Neural cell (in vitro differentiated cells): ENCODE results near the gene GTPBP1. TPM values are rescaled to one million over a fixed set of nuclear protein-coding genes. Genes with fewer than 3 reads are reported as not detected.

Source experiments
- H2AFZ ChIP-seq: fragments of 200-600, 300-800 bp; sonication (generic), shearing (Covaris generic); 2 replicates; pipeline ENCODE4 v1.6.0; 2014; ENCODE audit warnings: low read depth, mild to moderate bottlenecking, antibody characterized with exemption, low read length, moderate library complexity
- H3F3A ChIP-seq: fragments of 200-600 bp; shearing (Covaris generic); 2 replicates; pipeline ENCODE4 v1.6.1; 2016; ENCODE audit warnings: mild to moderate bottlenecking, moderate library complexity, mixed read lengths, antibody characterized with exemption, low read length; ENCODE audit not compliant: insufficient read depth, poor library complexity, severe bottlenecking
- H3K27ac ChIP-seq: fragments of 200-600, 300-800 bp; sonication (generic), shearing (Covaris generic); 2 replicates; pipeline ENCODE4 v1.5.1; 2014; ENCODE audit warnings: mild to moderate bottlenecking, low read length, moderate library complexity
- H3K27me3 ChIP-seq: fragments of 300-800, 200-600 bp; sonication (generic), shearing (Covaris generic); 2 replicates; pipeline ENCODE4 v1.6.0; 2014; ENCODE audit warnings: mild to moderate bottlenecking, low read depth, low read length, moderate library complexity; ENCODE audit not compliant: insufficient read depth
- H3K36me3 ChIP-seq: fragments of 300-800, 200-600 bp; sonication (generic), shearing (Covaris generic); 2 replicates; pipeline ENCODE4 v1.5.1; 2014; ENCODE audit warnings: mild to moderate bottlenecking, antibody characterized with exemption, low read length, moderate library complexity; ENCODE audit not compliant: insufficient read depth
- H3K4me2 ChIP-seq: fragments of 300-800, 200-600 bp; sonication (generic), shearing (Covaris generic); 2 replicates; pipeline ENCODE4 v1.6.0; 2014; ENCODE audit warnings: mild to moderate bottlenecking, low read length
- H3K4me3 ChIP-seq: fragments of 300-800, 200-600 bp; sonication (generic), shearing (Covaris generic); 2 replicates; pipeline ENCODE4 v1.5.1; 2014; ENCODE audit warnings: mild to moderate bottlenecking, low read length, moderate library complexity
- H3K79me2 ChIP-seq: fragments of 200-600 bp; shearing (Covaris generic); replicated peaks from 2 replicates; pipeline ENCODE4 v1.6.0; 2014; ENCODE audit warnings: mild to moderate bottlenecking, low read length, moderate library complexity; ENCODE audit not compliant: insufficient read depth
- H3K9ac ChIP-seq: fragments of 300-800, 200-600 bp; sonication (generic), shearing (Covaris generic); 2 replicates; pipeline ENCODE4 v1.6.1; 2016; ENCODE audit warnings: mild to moderate bottlenecking, low read length, mixed read lengths
- H3K9me2 ChIP-seq: fragments of 200-600 bp; shearing (Covaris generic); 2 replicates; pipeline ENCODE4 v1.6.1; 2016; ENCODE audit warnings: mild to moderate bottlenecking, low read length, mixed read lengths; ENCODE audit not compliant: insufficient read depth
- H3K9me3 ChIP-seq: fragments of 200-600, 300-800 bp; sonication (generic), shearing (Covaris generic); 2 replicates; pipeline ENCODE4 v1.6.1; 2016; ENCODE audit warnings: mild to moderate bottlenecking, mixed run types, low read length, moderate library complexity, mixed read lengths
- H4K20me1 ChIP-seq: fragments of 200-600 bp; shearing (Covaris generic); 2 replicates; pipeline ENCODE4 v1.6.1; 2016; ENCODE audit warnings: mild to moderate bottlenecking, mixed run types; ENCODE audit not compliant: insufficient read depth
- EP300 ChIP-seq: fragments of 450-650 bp; conservative IDR thresholded peaks from 2 replicates; pipeline ENCODE4 v1.6.1; 2014; ENCODE audit warnings: antibody characterized with exemption, mild to moderate bottlenecking, moderate library complexity; ENCODE audit not compliant: poor library complexity, severe bottlenecking
- EZH2 ChIP-seq: fragments of 200-600, 300-800 bp; shearing (Covaris generic), sonication (generic); IDR thresholded peaks from 2 replicates; pipeline ENCODE4 v1.6.1; 2014; ENCODE audit warnings: antibody characterized with exemption, low read length, borderline replicate concordance, mild to moderate bottlenecking; ENCODE audit not compliant: insufficient read depth, poor library complexity, severe bottlenecking
- MXI1 ChIP-seq: fragments of 450-650 bp; conservative IDR thresholded peaks from 2 replicates; pipeline ENCODE4 v1.6.1; 2014; ENCODE audit warnings: antibody characterized with exemption, mild to moderate bottlenecking; ENCODE audit not compliant: poor library complexity, severe bottlenecking
- POLR2AphosphoS5 ChIP-seq: IDR thresholded peaks from 2 replicates; pipeline ENCODE4 v1.6.1; 2012
- RAD21 ChIP-seq: fragments of 450-650 bp; conservative IDR thresholded peaks from 2 replicates; pipeline ENCODE4 v1.6.1; 2014; ENCODE audit warnings: antibody characterized with exemption, mild to moderate bottlenecking, moderate library complexity
- SMC3 ChIP-seq: fragments of 450-650 bp; conservative IDR thresholded peaks from 2 replicates; pipeline ENCODE4 v1.6.1; 2014; ENCODE audit warnings: antibody characterized with exemption, mild to moderate bottlenecking, moderate library complexity; ENCODE audit not compliant: poor library complexity
- TAF1 ChIP-seq: IDR thresholded peaks from 2 replicates; pipeline ENCODE4 v1.6.1; 2012; ENCODE audit warnings: low read depth
- polyA plus RNA-seq: library from polyadenylated mRNA; depleted of rRNA; stranded (reverse); fragments of >200 nt; gene quantifications from 2 replicates; pipeline ENCODE4 v1.2.3, GENCODE V29; 2014
- TF ChIP-seq, protein P1 (sequence below): IDR thresholded peaks from 2 replicates; pipeline ENCODE4 v1.6.1; 2012; ENCODE audit warnings: borderline replicate concordance
- TF ChIP-seq, protein P2 (sequence below): fragments of 450-650 bp; IDR thresholded peaks from 2 replicates; pipeline ENCODE4 v1.5.1; 2014; ENCODE audit warnings: antibody characterized with exemption, mild to moderate bottlenecking, moderate library complexity; ENCODE audit not compliant: poor library complexity, severe bottlenecking

Gene GTPBP1
- polyA plus RNA-seq, 1 donor from 2014 or later: 31.9 TPM

DNA sequence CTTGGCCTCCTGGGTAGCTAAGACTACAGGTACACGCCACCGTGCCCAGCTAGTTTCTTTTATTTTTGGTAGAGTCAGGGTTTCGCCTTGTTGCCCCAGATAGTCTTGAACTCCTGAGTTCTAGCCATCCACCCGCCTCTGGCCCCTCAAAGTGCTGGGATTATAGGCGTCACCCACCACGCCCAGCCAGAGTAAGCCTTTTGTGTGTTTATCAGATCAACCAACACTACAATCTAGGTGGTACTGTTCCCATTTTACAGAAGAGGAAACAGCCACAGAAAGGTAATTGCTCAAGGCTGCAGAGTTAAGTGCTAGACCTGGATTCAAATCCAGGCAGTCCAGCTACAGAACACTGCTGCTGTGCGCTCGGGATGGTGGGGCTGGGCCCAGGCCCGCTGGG, 20.8 kb upstream of the GTPBP1 start:
- Histone ChIP-seq H3K79me2 (peaks cover 21% of the 10 kb centered on the region), H3K27me3 (no peaks in the 10 kb centered on the region), H3F3A (no peaks in the 10 kb centered on the region), H3K27ac (no peak overlapping the region), H3K36me3 (no peaks in the 10 kb centered on the region), H4K20me1 (no peaks in the 10 kb centered on the region), H2AFZ (no peak overlapping the region), H3K9me2 (no peaks in the 10 kb centered on the region), H3K9ac (no peak overlapping the region), H3K9me3 (no peaks in the 10 kb centered on the region), H3K4me3 (no peak overlapping the region), H3K4me2 (no peak overlapping the region)
- TF ChIP-seq EP300 (no peak), EZH2 (no peak), TAF1 (no peak)
- TF ChIP-seq, protein P1, sequence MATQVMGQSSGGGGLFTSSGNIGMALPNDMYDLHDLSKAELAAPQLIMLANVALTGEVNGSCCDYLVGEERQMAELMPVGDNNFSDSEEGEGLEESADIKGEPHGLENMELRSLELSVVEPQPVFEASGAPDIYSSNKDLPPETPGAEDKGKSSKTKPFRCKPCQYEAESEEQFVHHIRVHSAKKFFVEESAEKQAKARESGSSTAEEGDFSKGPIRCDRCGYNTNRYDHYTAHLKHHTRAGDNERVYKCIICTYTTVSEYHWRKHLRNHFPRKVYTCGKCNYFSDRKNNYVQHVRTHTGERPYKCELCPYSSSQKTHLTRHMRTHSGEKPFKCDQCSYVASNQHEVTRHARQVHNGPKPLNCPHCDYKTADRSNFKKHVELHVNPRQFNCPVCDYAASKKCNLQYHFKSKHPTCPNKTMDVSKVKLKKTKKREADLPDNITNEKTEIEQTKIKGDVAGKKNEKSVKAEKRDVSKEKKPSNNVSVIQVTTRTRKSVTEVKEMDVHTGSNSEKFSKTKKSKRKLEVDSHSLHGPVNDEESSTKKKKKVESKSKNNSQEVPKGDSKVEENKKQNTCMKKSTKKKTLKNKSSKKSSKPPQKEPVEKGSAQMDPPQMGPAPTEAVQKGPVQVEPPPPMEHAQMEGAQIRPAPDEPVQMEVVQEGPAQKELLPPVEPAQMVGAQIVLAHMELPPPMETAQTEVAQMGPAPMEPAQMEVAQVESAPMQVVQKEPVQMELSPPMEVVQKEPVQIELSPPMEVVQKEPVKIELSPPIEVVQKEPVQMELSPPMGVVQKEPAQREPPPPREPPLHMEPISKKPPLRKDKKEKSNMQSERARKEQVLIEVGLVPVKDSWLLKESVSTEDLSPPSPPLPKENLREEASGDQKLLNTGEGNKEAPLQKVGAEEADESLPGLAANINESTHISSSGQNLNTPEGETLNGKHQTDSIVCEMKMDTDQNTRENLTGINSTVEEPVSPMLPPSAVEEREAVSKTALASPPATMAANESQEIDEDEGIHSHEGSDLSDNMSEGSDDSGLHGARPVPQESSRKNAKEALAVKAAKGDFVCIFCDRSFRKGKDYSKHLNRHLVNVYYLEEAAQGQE: no peak

DNA sequence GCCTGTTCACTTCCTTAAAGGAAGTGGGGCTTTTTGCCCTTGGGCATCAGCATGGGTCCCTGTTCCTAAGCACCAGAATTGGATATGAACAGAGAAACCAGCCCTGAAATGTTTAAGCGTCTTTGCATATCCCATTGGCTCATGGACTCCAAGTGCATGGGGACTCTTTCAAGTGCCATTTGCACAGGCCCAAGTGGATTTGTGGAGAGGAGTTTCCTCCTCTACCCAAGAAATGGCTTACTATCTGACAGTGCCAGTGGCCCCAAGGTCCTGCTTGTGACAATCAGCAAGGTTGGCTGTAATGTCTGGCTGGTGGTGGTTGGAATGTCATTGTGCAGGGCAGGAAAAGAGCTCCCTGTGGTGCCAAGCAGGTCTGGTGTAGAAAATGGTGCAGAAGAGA, 20.0 kb upstream of the GTPBP1 start:
- no peak overlapping the region for H3K9ac ChIP-seq
- peaks cover 16% of the 10 kb centered on the region for H3K79me2 ChIP-seq
- no peak overlapping the region for H2AFZ ChIP-seq
- no peaks in the 10 kb centered on the region for H4K20me1 ChIP-seq
- H3K27ac ChIP-seq: no peak overlapping the region
- H3K27me3 ChIP-seq: no peaks in the 10 kb centered on the region
- no peaks in the 10 kb centered on the region for H3F3A ChIP-seq
- H3K9me3 ChIP-seq: no peaks in the 10 kb centered on the region
- H3K36me3 ChIP-seq: no peaks in the 10 kb centered on the region
- TF ChIP-seq, protein P1: no peak
- TF ChIP-seq TAF1 (no peak), POLR2AphosphoS5 (no peak), RAD21 (no peak)
- H3K4me3 ChIP-seq: no peak overlapping the region
- H3K4me2 ChIP-seq: no peak overlapping the region
- no peaks in the 10 kb centered on the region for H3K9me2 ChIP-seq

DNA sequence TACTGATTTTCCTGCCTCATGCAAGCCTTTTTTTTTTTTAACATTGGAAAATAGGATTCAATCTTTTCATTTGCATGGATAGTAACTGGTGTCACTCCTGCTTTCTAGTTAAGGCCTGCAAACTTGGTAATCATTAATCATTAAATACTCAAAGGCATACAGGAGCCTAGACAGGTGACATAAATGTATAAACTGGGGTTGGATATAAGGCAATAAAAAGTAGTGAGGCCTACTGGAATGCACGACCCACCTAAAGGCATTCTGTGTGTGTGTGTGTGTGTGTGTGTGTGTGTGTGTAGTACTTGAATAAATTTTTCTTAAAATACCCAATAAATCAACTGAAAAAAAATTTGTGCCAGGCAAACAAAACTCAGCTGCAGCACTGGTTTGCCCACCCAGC, 16.1 kb upstream of the GTPBP1 start:
- Histone ChIP-seq H3K4me2 (no peak overlapping the region), H3K4me3 (no peak overlapping the region), H4K20me1 (no peaks in the 10 kb centered on the region), H3F3A (no peaks in the 10 kb centered on the region), H2AFZ (no peak overlapping the region), H3K9me3 (no peaks in the 10 kb centered on the region), H3K9me2 (no peaks in the 10 kb centered on the region), H3K27ac (no peak overlapping the region), H3K27me3 (no peaks in the 10 kb centered on the region), H3K36me3 (no peaks in the 10 kb centered on the region), H3K9ac (no peak overlapping the region), H3K79me2 (peaks cover 13% of the 10 kb centered on the region)
- TF ChIP-seq POLR2AphosphoS5: no peak
- TF ChIP-seq TAF1: no peak
- TF ChIP-seq EP300: no peak
- TF ChIP-seq, protein P2, sequence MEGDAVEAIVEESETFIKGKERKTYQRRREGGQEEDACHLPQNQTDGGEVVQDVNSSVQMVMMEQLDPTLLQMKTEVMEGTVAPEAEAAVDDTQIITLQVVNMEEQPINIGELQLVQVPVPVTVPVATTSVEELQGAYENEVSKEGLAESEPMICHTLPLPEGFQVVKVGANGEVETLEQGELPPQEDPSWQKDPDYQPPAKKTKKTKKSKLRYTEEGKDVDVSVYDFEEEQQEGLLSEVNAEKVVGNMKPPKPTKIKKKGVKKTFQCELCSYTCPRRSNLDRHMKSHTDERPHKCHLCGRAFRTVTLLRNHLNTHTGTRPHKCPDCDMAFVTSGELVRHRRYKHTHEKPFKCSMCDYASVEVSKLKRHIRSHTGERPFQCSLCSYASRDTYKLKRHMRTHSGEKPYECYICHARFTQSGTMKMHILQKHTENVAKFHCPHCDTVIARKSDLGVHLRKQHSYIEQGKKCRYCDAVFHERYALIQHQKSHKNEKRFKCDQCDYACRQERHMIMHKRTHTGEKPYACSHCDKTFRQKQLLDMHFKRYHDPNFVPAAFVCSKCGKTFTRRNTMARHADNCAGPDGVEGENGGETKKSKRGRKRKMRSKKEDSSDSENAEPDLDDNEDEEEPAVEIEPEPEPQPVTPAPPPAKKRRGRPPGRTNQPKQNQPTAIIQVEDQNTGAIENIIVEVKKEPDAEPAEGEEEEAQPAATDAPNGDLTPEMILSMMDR: no peak
- TF ChIP-seq SMC3: no peak
- no peak for TF ChIP-seq MXI1
- TF ChIP-seq, protein P1: no peak
